B cell (primary cell): Measurements from ENCODE around the gene NEK11. TPM values are rescaled to one million over a fixed set of nuclear protein-coding genes. Genes with fewer than 3 reads are reported as not detected.

Experiments
- ATAC-seq: fragments of 200-7000 bp; cut with Tn5 transposase; one replicate; pipeline ENCODE4 v1.10.0; 2021; ENCODE audit warnings: low read depth, mild to moderate bottlenecking, moderate number of reproducible peaks, moderate library complexity
- CTCF ChIA-PET: fragments of 350-600 bp; sonication (Branson Sonifier 250); formaldehyde crosslinking; loops from one replicate; lab custom pipeline; 2021; ENCODE audit warnings: antibody characterized with exemption, inconsistent platforms; lab: Charles Lee
- POLR2A ChIA-PET: fragments of 350-600 bp; sonication (Branson Sonifier 250); formaldehyde crosslinking; loops from one replicate; lab custom pipeline; 2021; ENCODE audit warnings: antibody characterized with exemption; lab: Charles Lee
- DNase-seq: peaks from one replicate; pipeline ENCODE4 v3.0.0; 2013
- H2AFZ ChIP-seq: 2 replicates; pipeline ENCODE4 v1.6.1; 2012; ENCODE audit warnings: mild to moderate bottlenecking, low read depth, low read length; ENCODE audit not compliant: insufficient read depth, poor library complexity, severe bottlenecking
- H3K27ac ChIP-seq, 2 donors: 1 replicate in 1 of 2; 2 replicates in 1 of 2; pipeline ENCODE4 v1.5.1; 2012 to 2013; ENCODE audit warnings: low read length in 2 of 2, mild to moderate bottlenecking in 2 of 2, moderate library complexity in 1 of 2
- H3K27me3 ChIP-seq, 4 experiments: fragments of 200-600 bp in 1 of 4; sonication (generic) in 1 of 4; replicated peaks in 1 of 4; 1 replicate in 2 of 4; 2 replicates in 2 of 4; pipeline versions ENCODE4 v1.6.1 to v1.7.0; 2013 to 2016; ENCODE audit warnings: low read length in 3 of 4, mild to moderate bottlenecking in 2 of 4, mixed read lengths in 1 of 4, moderate library complexity in 1 of 4; ENCODE audit not compliant: insufficient read depth in 4 of 4, control insufficient read depth in 3 of 4; ENCODE audit errors: control extremely low read depth in 1 of 4
- H3K36me3 ChIP-seq, 2 experiments: replicated peaks in 1 of 2; 1 replicate in 1 of 2; 2 replicates in 1 of 2; pipeline versions ENCODE4 v1.6.1 to v1.7.1; 2013; ENCODE audit warnings: low read length in 1 of 2; ENCODE audit not compliant: insufficient read depth in 2 of 2, control insufficient read depth in 1 of 2; ENCODE audit errors: control extremely low read depth in 1 of 2, extremely low read depth in 1 of 2
- H3K4me1 ChIP-seq, 2 donors: fragments of 200-600 bp in 1 of 2; sonication (generic) in 1 of 2; 1 replicate in 1 of 2; 2 replicates in 1 of 2; pipeline versions ENCODE4 v1.5.1 to v1.6.1; 2013 to 2017; ENCODE audit warnings: low read length in 2 of 2; ENCODE audit not compliant: control insufficient read depth in 2 of 2, insufficient read depth in 2 of 2
- H3K4me2 ChIP-seq: replicated peaks from 2 replicates; pipeline ENCODE3; 2012; ENCODE audit warnings: mild to moderate bottlenecking, low read depth, low read length; ENCODE audit not compliant: poor library complexity, severe bottlenecking
- H3K4me3 ChIP-seq, 5 experiments: fragments of 200-600 bp in 1 of 5; sonication (generic) in 1 of 5; 1 replicate in 3 of 5; 2 replicates in 2 of 5; pipeline versions ENCODE4 v1.5.1 to v1.7.0; 2011 to 2016; ENCODE audit warnings: low read length in 4 of 5, mild to moderate bottlenecking in 4 of 5, low read depth in 2 of 5, control low read depth in 1 of 5, moderate library complexity in 1 of 5; ENCODE audit not compliant: insufficient read depth in 1 of 5; ENCODE audit errors: control extremely low read depth in 1 of 5, extremely low read depth in 1 of 5
- H3K79me2 ChIP-seq: fragments of 200-600 bp; sonication (generic); one replicate; pipeline ENCODE4 v1.6.0; 2016; ENCODE audit warnings: low read length; ENCODE audit not compliant: control insufficient read depth, insufficient read depth
- H3K9ac ChIP-seq: fragments of 200-600 bp; sonication (generic); 2 replicates; pipeline ENCODE4 v1.6.1; 2017; ENCODE audit warnings: mild to moderate bottlenecking, low read length, moderate library complexity
- H3K9me3 ChIP-seq, 3 donors: one replicate each; pipeline versions ENCODE4 v1.6.1 to v1.7.1; 2013; ENCODE audit warnings: low read length in 2 of 3; ENCODE audit not compliant: control insufficient read depth in 2 of 3, insufficient read depth in 1 of 3; ENCODE audit errors: control extremely low read depth in 1 of 3
- H4K20me1 ChIP-seq: 2 replicates; pipeline ENCODE4 v1.6.0; 2012; ENCODE audit warnings: mild to moderate bottlenecking, low read length; ENCODE audit not compliant: insufficient read depth, control insufficient read depth, poor library complexity, severe bottlenecking
- H3K27ac Mint-ChIP-seq: one replicate; pipeline ENCODE4 v1.8.0; 2021; ENCODE audit warnings: mixed read lengths
- H3K27me3 Mint-ChIP-seq: one replicate; pipeline ENCODE4 v1.8.0; 2021; ENCODE audit warnings: mixed read lengths
- H3K4me1 Mint-ChIP-seq: one replicate; pipeline ENCODE4 v1.8.0; 2021; ENCODE audit warnings: mixed read lengths
- H3K4me3 Mint-ChIP-seq: one replicate; pipeline ENCODE4 v1.8.0; 2021; ENCODE audit warnings: mixed read lengths
- H3K9me3 Mint-ChIP-seq: one replicate; pipeline ENCODE4 v1.8.0; 2022; ENCODE audit warnings: mixed read lengths; ENCODE audit not compliant: insufficient read depth
- CTCF ChIP-seq: fragments of 200-600 bp; IDR thresholded peaks from one replicate; pipeline ENCODE4 v1.8.0; 2022; ENCODE audit warnings: antibody characterized with exemption, mild to moderate bottlenecking
- EZH2 ChIP-seq: IDR thresholded peaks from 2 replicates; pipeline ENCODE4 v1.6.1; 2012; ENCODE audit warnings: borderline replicate concordance, low read depth, mild to moderate bottlenecking, moderate library complexity, low read length; ENCODE audit not compliant: insufficient read depth, poor library complexity, severe bottlenecking
- WGBS: methylation state at CpG from one replicate; pipeline ENCODE4 v1.1.5; 2013; ENCODE audit warnings: missing lambda C conversion rate; ENCODE audit not compliant: insufficient coverage; 5-methylcytosine and 5-hydroxymethylcytosine counted together
- intact Hi-C: fragments of 100-400 bp; cut with micrococcal nuclease; formaldehyde crosslinking; loops from one replicate; pipeline ENCODE4 v1.10.0; 2022
- polyA plus RNA-seq: library from polyadenylated mRNA; depleted of rRNA; stranded (reverse); fragments of >200 nt; gene quantifications from 2 replicates; pipeline ENCODE4 v1.2.3, GENCODE V29; 2012
- total RNA-seq, 2 donors: library from RNA; stranded (reverse); fragments of 120-200 nt in 1 of 2; gene quantifications; 1 replicate in 1 of 2; 2 replicates in 1 of 2; pipeline versions ENCODE4 v1.2.3 to v1.2.4, GENCODE V29; 2013 to 2022

The NEK11 gene
- total and polyA plus RNA-seq, 2 donors (not counting 1 experiment from before 2014, with no cell fraction given), result 1.00 to 7.7 TPM

DNA sequence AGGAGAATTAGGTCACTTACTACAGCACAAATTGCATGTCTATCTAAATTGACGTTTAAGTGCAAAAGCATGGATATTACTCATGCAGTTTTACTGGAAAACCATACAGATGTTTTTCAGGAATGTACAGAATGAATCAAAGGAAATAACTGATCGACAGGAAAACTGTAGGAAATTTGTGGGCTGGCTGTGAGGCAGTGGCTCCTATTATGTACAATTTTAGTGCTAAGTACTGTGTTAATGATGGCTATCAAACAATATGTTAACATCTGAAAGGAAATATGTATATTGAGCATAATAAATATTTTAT lies 361.8 kb downstream of the NEK11 start:
- 40% methylated on average over 1 of the region's 2 CpGs for WGBS
- CTCF ChIA-PET, result no interaction called here
- TF ChIP-seq EZH2 (no peak), CTCF (no peak)

GRCh38 chr3:131390331-131390730 lies 363.7 kb downstream of the NEK11 start:
- no peaks in the 10 kb centered on the region for H3K9me3 Mint-ChIP-seq
- ChIA-PET POLR2A (no interaction called here), CTCF (no interaction called here)
- Histone ChIP-seq H3K4me1 (peaks cover 9 to 10% of the 10 kb centered on the region in 2 donors), H3K27me3 (no peaks in the 10 kb centered on the region), H3K4me2 (no peak overlapping the region), H3K9me3 (no peaks in the 10 kb centered on the region), H3K27ac (no peak overlapping the region), H3K79me2 (no peaks in the 10 kb centered on the region), H3K36me3 (peaks cover 0 to 4% of the 10 kb centered on the region in 2 experiments), H2AFZ (no peak overlapping the region), H4K20me1 (no peaks in the 10 kb centered on the region), H3K4me3 (no peak overlapping the region), H3K9ac (no peak overlapping the region)
- WGBS, result 93% methylated on average over 2 of the region's 2 CpGs
- DNase-seq (no peak), ATAC-seq (no peak)
- H3K27ac Mint-ChIP-seq, result no peak overlapping the region
- TF ChIP-seq EZH2, result no peak
- TF ChIP-seq CTCF, result no peak
- peaks cover 11% of the 10 kb centered on the region for H3K4me1 Mint-ChIP-seq
- no peaks in the 10 kb centered on the region for H3K27me3 Mint-ChIP-seq
- intact Hi-C loops, result no loop called here
- H3K4me3 Mint-ChIP-seq, result no peak overlapping the region

More for the DNA sequence above, 361.8 kb downstream of the NEK11 start:
- no peaks in the 10 kb centered on the region for H4K20me1 ChIP-seq
- POLR2A ChIA-PET, result no interaction called here
- H3K27me3 Mint-ChIP-seq, result no peaks in the 10 kb centered on the region
- H3K9me3 Mint-ChIP-seq, result no peaks in the 10 kb centered on the region
- H2AFZ ChIP-seq, result no peak overlapping the region
- no peak overlapping the region for H3K9ac ChIP-seq
- ATAC-seq (no peak), DNase-seq (no peak)
- intact Hi-C loops, result no loop called here
- no peak overlapping the region for H3K4me3 ChIP-seq
- no peak overlapping the region for H3K4me3 Mint-ChIP-seq
- no peak overlapping the region for H3K4me2 ChIP-seq
- peaks cover 0 to 10% of the 10 kb centered on the region in 2 experiments for H3K36me3 ChIP-seq
- H3K27me3 ChIP-seq, result no peaks in the 10 kb centered on the region
- no peak overlapping the region for H3K27ac ChIP-seq
- H3K79me2 ChIP-seq, result peaks cover 3% of the 10 kb centered on the region
- no peaks in the 10 kb centered on the region for H3K9me3 ChIP-seq
- H3K27ac Mint-ChIP-seq, result no peak overlapping the region
- H3K4me1 ChIP-seq, result peaks cover 9 to 10% of the 10 kb centered on the region in 2 donors
- peaks cover 13% of the 10 kb centered on the region for H3K4me1 Mint-ChIP-seq
